NOMO-1 (cell line): ENCODE data around the gene ABCC4.
"Not testable (repeated sequence)": the region's sequence is repeated elsewhere in the genome, so short reads cannot be mapped to it uniquely, and the experiment has no call there.

ENCODE experiments used
- DNase-seq, 2 experiments: peaks; one replicate each; lab custom pipeline; 2025; ENCODE audit not compliant: unreplicated experiment in 2 of 2; lab: John Stamatoyannopoulos, UW

ABCC4 gene

GRCh38 chr13:95174517-95174916 lies 126.7 kb downstream of the ABCC4 start:
- no peak for DNase-seq

- DNase-seq = no peak
Observed at GRCh38 chr13:95168191-95168590, 133.1 kb downstream of the ABCC4 start.

- DNase-seq = not testable (repeated sequence)
Observed at GRCh38 chr13:95167003-95167402, 134.2 kb downstream of the ABCC4 start.

- no peak for DNase-seq
Observed at GRCh38 chr13:95164830-95165229, 136.4 kb downstream of the ABCC4 start.

- DNase-seq = no peak
Observed at GRCh38 chr13:95160112-95160906, 140.9 kb downstream of the ABCC4 start.

- no peak for DNase-seq
Observed at GRCh38 chr13:95159458-95159857, 141.8 kb downstream of the ABCC4 start.

- DNase-seq = no peak
Observed at GRCh38 chr13:95156208-95156607, 145.0 kb downstream of the ABCC4 start.

GRCh38 chr13:95155504-95155903 lies 145.7 kb downstream of the ABCC4 start:
- DNase-seq = no peak

- no peak for DNase-seq
Observed at GRCh38 chr13:95155093-95155492, 146.2 kb downstream of the ABCC4 start.

GRCh38 chr13:95154413-95154886 lies 146.8 kb downstream of the ABCC4 start:
- DNase-seq = no peak

- peak in 1 of 2 experiments; percentile 41 for DNase-seq
Observed at GRCh38 chr13:95153647-95154412, 147.4 kb downstream of the ABCC4 start.

GRCh38 chr13:95151942-95152587 lies 149.2 kb downstream of the ABCC4 start:
- no peak for DNase-seq

- no peak for DNase-seq
Observed at GRCh38 chr13:95150555-95150954, 150.7 kb downstream of the ABCC4 start.

GRCh38 chr13:95146486-95146885 lies 154.8 kb downstream of the ABCC4 start:
- no peak for DNase-seq

- DNase-seq = no peak
Observed at GRCh38 chr13:95145587-95145986, 155.7 kb downstream of the ABCC4 start.

- no peak for DNase-seq
Observed at GRCh38 chr13:95140502-95140901, 160.7 kb downstream of the ABCC4 start.

- DNase-seq = no peak
Observed at GRCh38 chr13:95138876-95139585, 162.2 kb downstream of the ABCC4 start.

- DNase-seq = no peak
Observed at GRCh38 chr13:95137096-95137495, 164.2 kb downstream of the ABCC4 start.

GRCh38 chr13:95136638-95137037 lies 164.6 kb downstream of the ABCC4 start:
- DNase-seq = no peak

GRCh38 chr13:95133498-95133897 lies 167.8 kb downstream of the ABCC4 start:
- DNase-seq = no peak

- no peak for DNase-seq
Observed at GRCh38 chr13:95129004-95129403, 172.2 kb downstream of the ABCC4 start.
